Fibroblast of peridontal ligament (primary cell): Measurements from ENCODE around the gene CYB5A.
"Not testable (repeated sequence)": the region's sequence is repeated elsewhere in the genome, so short reads cannot be mapped to it uniquely, and the experiment has no call there.

Source experiments
- DNase-seq: peaks from one replicate; pipeline ENCODE4 v3.0.0-alpha.2; 2010; ENCODE audit errors: extremely low read depth

Gene CYB5A

DNA sequence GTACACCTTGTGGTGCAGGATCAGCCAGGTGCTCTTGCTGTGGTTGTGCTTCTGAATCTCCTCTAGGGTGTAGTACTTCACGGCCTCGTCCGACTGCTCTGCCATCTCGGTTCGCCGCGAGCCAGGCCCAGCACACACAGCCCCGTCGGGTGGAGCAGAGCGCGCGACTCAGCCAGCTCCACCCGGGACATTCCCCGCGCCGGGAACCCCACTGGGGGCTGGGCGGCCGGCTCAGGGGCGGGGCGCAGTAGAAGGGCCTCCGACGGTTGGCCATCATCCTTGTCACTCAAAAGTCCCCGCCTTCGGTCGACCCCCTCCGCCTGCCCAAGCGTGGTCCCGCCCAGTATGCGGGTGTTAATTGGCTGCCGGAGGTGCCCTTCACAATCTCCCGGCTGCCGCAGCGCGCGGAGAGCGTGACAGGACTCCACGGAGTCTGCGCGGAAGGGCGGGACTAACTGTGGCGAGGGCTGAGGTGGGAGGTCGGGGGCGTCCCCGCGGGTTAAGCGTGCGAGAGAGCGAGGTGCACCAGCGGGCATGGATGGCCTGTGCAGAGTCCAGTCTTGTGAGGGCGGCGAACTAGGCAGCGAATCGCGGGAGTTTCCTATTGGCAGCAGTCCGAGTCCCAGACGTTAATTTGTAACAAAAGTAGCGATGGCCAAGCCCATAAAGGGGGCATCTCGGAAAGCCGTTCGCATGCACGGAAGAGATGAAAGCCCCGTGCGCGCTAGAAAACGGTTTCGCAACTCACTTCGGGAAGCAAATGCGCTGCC is at the start of gene CYB5A:
Gene CYB5A, minus strand, starts transcription at position 193 of the 770 bp plus-strand sequence. Its CDS starts 88 bp downstream, at position 105.
- peak; percentile 95 for DNase-seq

GRCh38 chr18:74337912-74338309 is 46.1 kb upstream of the CYB5A start:
- no peak for DNase-seq

GRCh38 chr18:74337155-74337911 is 45.6 kb upstream of the CYB5A start:
- no peak for DNase-seq

GRCh38 chr18:74336656-74337055 is 44.9 kb upstream of the CYB5A start:
- DNase-seq = no peak

DNA sequence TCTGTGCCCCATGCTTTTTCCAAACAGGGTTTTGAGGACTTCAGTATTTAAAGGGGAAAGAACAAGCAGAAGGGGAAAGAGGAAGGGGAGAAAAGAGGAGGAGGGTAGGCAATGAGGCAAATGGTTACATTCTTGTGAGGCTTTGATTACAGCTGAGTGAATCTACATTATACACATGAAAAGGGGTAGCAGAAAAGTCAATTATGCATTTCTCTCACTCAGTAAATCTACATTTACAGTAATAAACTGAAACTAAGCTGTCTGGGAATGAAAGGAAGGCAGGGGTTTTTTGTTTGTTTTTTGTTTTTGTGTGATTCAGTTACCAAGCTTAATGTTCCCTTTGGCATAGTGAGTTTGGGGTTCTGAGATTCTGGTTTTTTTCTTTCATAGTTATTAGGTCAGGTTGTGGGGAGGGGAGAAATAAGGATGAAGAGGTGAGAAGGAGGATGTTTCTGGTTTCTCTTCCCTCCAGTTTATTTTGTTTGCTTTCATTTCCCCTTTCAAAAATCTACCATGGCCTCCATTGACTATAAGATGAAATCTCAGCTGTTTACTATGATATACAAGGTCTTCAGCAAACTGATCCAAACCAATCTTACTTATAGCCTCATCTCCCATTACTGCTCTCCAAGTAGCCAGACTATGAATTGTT is 42.6 kb upstream of the CYB5A start:
- DNase-seq = no peak

- no peak for DNase-seq
Measured at GRCh38 chr18:74333091-74333490, 41.3 kb upstream of the CYB5A start.

GRCh38 chr18:74331404-74331803 is 39.6 kb upstream of the CYB5A start:
- DNase-seq = peak; percentile 77

DNA sequence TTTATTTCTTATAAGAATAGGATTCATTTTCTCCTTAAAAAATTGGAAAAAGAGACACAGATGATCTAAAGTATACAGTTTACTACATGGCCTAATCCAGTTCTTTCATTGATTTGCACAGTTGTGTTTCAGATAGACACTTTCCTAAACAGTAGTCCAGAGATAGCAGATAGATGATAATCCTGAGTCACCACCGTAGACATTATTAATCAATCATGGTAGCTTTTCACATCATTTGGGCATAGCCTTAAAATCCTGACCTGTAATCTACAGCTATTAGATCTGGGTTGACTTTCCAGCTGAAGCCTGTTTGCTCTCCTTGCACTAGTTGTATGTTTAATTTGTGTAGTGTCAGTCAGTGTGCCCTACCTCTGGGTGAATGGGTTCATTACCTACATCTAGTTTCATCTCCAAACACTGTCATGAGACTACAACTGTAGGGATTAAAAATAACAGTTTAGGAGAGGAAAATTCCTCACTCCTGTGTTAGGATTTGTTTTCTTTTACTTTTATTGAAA is 38.0 kb upstream of the CYB5A start:
- DNase-seq = no peak

DNA sequence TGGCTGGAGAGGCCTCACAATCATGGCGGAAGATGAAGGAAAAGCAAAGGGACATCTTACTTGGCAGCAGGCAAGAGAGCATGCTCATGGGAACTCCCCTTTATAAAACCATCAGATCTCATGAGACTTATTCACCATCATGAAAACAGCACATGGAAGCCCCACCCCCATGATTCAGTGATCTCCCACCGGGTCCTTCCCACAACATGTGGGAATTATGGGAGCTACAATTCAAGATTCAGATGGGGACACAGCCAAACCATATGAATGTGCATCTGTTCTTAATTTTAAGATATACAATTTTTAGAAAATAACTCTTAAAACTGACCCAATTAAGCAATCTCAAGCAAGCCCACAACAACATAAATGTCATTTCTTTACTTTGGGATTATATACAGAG is 36.4 kb upstream of the CYB5A start:
- peak; percentile 91 for DNase-seq

DNA sequence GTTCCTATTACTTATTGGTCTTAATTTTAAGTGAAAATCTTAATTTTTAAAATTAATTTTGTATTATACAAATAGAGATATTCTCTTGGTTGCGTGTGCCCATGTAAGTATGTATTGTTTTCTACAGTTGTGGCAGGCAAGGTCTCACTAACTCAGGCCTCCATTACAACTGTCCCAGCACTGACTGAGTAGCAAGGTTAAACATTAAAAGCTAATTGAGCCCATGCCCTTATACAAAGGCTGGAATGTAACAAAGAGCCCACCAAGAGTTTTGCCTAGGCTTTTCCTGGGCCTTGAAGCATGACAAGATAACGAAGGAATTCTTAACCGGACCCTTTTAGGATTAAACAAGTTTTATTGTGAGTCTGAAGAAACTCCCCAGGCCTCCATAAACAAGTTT is 35.0 kb upstream of the CYB5A start:
- not testable (repeated sequence) for DNase-seq

DNA sequence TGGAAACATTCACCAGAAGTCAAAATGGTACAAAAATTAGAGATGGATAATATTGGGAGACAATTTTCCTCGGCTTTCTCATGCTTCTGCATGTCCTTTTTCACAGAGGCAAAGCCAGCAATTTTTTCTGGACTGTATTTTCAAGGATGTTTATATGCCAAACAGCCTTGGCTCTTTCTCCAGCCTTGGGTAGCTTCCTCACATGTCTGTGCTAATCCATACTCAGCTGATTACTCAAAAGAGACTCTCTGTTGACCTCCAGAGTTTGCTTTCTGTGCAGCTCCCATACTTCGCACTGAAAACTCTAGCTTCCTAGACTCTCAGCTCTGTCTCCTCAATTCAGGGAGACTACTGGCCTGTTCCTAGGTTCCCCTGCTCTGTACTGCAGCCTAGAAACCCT is 34.5 kb upstream of the CYB5A start:
- DNase-seq = peak; percentile 48

DNA sequence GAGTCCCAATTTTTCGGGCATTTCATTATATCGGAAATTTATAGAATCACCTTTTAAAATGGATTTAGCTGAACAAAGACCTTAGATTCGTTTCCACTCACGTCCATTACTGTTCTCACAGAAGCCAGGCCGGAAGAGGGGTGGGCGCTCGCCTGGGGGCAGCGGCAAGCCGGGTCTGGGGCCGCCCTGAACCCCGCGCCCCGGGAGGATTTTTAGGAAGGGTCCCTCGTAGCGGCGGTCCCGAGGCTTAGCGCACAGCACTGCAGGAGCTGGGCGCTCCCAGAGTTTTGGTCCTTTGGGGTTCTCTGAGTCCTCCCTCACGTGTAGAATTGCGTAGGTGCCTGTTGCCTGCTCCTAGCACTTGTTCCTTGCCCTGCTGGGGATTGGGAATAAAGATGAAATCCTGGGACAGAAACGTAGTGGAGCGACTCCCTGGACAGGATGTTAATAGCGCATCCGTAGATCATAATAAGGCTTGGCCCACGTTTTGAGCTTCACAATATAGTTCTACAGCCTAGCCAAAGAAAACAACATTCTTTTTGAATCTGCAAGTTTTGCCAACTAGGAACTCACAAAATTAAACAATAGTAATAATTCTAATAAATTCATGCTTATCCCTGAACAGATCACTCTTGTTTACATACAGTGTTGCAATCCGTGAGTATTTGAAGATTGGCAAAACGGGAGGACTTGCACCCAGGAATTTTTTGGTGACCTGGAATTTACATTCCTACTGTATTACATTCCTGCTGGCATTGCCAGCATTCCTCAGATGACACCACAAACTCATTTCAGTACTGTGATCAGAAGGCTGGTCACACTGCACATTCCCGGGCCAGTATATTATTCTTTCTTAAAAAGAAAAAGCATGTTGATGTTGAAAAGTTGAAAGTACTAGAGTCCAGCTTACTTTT is 24.8 kb upstream of the CYB5A start:
- DNase-seq = peak; percentile 92

GRCh38 chr18:74315464-74316256 is 23.9 kb upstream of the CYB5A start, which contains the start of gene C18orf63:
Gene C18orf63, plus strand, starts transcription at chr18:74315839. Its CDS starts 2,027 bp downstream, at chr18:74317866.
- no peak for DNase-seq

- DNase-seq = no peak
Measured at GRCh38 chr18:74314759-74315463, 23.1 kb upstream of the CYB5A start.

DNA sequence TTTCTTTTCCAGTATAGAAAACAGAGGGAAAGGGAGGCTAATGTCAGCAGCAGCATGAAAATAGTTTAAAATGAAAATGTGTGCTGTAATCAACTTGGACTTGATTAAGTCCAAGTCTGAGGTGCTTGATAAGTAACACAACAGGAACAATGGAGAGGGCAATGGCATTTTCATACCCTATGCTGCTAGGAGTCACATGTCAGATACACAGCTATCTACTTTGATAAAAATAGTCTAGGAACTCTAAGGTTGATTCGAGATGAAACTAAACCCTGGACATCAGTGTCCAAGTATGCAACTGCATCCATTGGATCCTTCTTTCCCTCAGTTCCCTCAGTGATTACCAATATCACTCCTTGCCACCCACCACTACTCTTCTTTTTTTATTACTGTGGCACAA is 19.2 kb upstream of the CYB5A start:
- DNase-seq = no peak

DNA sequence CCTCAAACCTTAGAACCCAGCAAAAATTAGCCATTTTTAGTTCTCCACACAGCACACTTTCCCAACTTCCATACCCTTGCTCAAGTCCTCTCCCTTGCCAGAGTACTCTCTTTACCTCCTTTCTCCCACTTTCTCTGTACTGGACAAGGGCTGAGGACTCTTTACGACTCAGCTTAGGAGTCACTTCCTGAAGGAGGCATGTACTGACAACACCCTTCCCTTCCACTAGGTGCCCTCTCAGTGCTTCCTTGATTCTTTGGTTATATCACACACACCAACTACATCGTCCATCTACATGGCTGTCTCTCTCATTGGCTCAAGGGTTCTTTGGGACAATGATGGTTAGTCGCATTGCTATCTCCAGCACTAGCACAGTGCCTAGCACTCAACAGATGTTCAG is 18.6 kb upstream of the CYB5A start:
- DNase-seq = peak; percentile 67

- peak; percentile 55 for DNase-seq
Measured at GRCh38 chr18:74303936-74304335, 12.2 kb upstream of the CYB5A start.

DNA sequence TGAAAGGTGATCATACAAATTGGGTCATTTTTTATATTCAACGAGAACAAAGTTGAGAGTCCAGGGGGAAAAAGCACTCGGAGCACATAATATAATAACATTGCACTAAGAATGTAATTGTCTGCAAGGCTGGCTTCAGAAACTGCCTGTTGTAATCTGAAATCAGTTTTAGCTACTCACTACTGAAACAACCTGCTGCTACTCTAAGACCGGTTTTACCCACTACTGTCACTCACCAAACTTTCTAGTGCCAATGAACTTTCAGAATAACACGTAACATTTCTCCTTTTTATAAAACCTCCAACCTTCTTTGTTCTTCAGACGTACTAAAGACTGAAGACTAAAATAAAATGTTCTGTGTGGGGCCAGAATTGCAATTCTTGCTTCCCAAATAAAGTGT is 11.5 kb upstream of the CYB5A start:
- no peak for DNase-seq

DNA sequence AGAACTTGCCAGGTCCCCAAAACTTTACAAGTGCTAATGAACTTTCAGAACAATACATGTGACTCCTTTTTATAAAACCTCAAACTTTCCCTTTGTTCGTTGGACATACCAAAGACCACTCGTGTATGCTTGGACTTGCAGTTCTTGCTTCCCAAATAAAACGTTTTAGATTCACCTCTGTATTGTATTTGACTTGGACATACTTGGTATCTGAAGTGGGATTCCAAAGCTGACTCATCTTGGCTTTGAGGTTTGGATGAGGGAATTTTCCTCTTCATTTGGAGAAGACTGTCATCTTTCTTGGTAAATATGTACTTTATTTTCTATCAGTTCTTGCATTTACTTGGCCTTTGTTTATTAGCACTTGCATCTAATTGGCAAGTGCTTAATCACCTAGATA is 8.0 kb upstream of the CYB5A start:
- DNase-seq = peak; percentile 35

- DNase-seq = no peak
Measured at GRCh38 chr18:74299162-74299561, 7.4 kb upstream of the CYB5A start.
